Measurements from ENCODE around the gene SLC37A1.
"Not testable (repeated sequence)": the region's sequence is repeated elsewhere in the genome, so short reads cannot be mapped to it uniquely, and the experiment has no call there.

The SLC37A1 gene

GRCh38 chr21:42619166-42619565, 105.5 kb downstream of the SLC37A1 start:
- no peak for DNase-seq (ENCODE audit: low read depth)

GRCh38 chr21:42619841-42620240, 106.2 kb downstream of the SLC37A1 start:
- no peak for DNase-seq (ENCODE audit: low read depth)

- DNase-seq (ENCODE audit: low read depth): no peak
These were observed 107.6 kb downstream of the SLC37A1 start for GRCh38 chr21:42621166-42621818.

- no peak for DNase-seq (ENCODE audit: low read depth)
These were observed 108.1 kb downstream of the SLC37A1 start for GRCh38 chr21:42621819-42622177.

GRCh38 chr21:42622284-42622683, 108.6 kb downstream of the SLC37A1 start:
- DNase-seq (ENCODE audit: low read depth): no peak

GRCh38 chr21:42623694-42624093, 110.0 kb downstream of the SLC37A1 start:
- DNase-seq (ENCODE audit: low read depth): no peak

GRCh38 chr21:42624095-42624790, 110.6 kb downstream of the SLC37A1 start:
- no peak for DNase-seq (ENCODE audit: low read depth)

GRCh38 chr21:42624936-42625335, 111.3 kb downstream of the SLC37A1 start:
- no peak for DNase-seq (ENCODE audit: low read depth)

- no peak for DNase-seq (ENCODE audit: low read depth)
These were observed 112.5 kb downstream of the SLC37A1 start for GRCh38 chr21:42626171-42626570.

GRCh38 chr21:42627527-42628289, 114.1 kb downstream of the SLC37A1 start:
- no peak for DNase-seq (ENCODE audit: low read depth)

GRCh38 chr21:42628466-42629061, 114.9 kb downstream of the SLC37A1 start:
- DNase-seq (ENCODE audit: low read depth): not testable (repeated sequence)

- DNase-seq (ENCODE audit: low read depth): no peak
These were observed 116.4 kb downstream of the SLC37A1 start for GRCh38 chr21:42629933-42630589.

- DNase-seq (ENCODE audit: low read depth): no peak
These were observed 117.0 kb downstream of the SLC37A1 start for GRCh38 chr21:42630626-42631025.
